Hypothalamus (tissue), 51 donors: ENCODE data around the gene SUGT1.
"Not testable (repeated sequence)": the region's sequence is repeated elsewhere in the genome, so short reads cannot be mapped to it uniquely, and the experiment has no call there.

Source experiments
- DNase-seq, 51 donors: peaks; one replicate each; lab custom pipeline; 2025; lab: John Stamatoyannopoulos, UW

The SUGT1 gene

DNA sequence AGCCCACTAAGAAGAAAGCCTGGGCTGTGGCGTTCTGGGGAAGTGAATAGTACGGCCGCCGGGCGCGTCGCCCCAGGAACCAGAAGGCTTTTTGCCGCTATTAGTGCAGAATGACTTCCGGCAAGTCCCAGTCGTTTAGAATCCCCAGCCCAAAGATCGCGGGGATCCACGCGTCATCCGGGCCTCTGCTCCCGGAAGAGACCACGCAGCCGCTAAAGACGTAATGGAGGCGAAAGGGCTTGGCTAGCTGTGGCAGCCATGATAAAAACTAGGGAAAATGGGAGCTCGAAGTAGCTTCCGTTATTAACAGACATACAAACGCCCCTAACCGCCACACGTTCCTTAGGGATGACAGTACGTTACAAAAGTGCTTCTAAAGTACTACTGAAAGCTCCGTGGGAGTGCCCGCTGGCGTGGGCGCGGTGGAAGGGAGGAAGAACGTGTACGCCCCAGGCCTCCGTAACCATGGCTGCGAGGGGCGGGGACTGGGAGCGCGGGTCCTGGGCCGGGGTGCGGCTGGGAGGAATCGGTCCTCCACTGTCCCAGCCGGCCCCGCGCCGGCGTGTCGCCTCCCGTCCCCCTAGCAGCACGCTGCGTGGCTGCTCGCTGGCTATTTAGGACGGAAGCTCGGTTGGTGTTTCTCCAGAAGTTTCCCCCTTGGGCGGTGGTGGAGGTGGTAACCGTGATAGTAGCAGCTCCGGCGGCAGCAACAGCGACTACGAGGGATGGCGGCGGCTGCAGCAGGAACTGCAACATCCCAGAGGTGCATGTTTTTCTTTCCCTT lies at the start of gene SUGT1:
SUGT1 (plus strand) TSS at position 641 of the 784 bp plus-strand sequence; CDS start at position 726, 85 bp downstream.
- peak; percentile 88 to 100 (median 97) for DNase-seq

DNA sequence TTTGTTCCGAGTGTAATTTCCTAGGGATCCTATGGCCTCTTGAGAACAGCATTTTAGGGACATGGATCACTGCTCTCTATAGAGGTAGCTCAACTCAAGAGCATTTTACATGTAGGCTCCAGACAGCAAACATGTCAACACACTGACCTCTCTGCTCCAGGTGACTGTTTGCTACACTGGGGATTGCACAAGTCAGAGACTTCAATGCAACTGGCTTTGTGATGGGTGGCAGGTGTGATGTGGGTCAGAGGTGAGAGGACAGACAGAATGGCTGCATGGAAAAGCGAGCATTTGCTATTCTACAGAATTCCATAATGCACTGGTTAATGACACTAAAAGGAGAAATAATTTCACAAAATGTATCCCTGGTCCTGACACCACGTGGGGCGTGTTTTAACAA lies 49.3 kb upstream of the SUGT1 start:
- not testable (repeated sequence) for DNase-seq

GRCh38 chr13:52606126-52606525 lies 46.5 kb upstream of the SUGT1 start:
- DNase-seq: not testable (repeated sequence)

- DNase-seq: not testable (repeated sequence)
Observed at GRCh38 chr13:52606795-52607194, 45.8 kb upstream of the SUGT1 start.

DNA sequence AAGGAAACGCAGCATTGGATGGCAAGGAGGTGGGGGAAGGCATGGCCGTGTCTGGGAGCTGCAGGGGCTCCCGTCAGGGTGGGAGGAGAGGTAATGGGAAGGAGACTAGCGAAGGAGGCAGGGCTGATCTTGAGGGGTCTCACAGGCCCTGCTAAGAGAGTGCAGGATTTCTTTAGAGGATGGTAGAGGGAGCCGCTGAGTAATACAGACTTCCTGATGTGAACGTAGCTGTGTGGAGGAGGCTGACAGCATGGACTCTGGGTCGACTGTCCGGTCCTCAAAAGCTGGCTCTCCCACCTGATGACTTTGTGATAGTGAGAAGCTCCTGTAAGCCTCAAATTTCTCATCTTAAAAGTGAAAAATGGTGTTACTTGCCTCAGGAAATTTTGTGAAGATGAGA lies 44.5 kb upstream of the SUGT1 start:
- not testable (repeated sequence) for DNase-seq

DNA sequence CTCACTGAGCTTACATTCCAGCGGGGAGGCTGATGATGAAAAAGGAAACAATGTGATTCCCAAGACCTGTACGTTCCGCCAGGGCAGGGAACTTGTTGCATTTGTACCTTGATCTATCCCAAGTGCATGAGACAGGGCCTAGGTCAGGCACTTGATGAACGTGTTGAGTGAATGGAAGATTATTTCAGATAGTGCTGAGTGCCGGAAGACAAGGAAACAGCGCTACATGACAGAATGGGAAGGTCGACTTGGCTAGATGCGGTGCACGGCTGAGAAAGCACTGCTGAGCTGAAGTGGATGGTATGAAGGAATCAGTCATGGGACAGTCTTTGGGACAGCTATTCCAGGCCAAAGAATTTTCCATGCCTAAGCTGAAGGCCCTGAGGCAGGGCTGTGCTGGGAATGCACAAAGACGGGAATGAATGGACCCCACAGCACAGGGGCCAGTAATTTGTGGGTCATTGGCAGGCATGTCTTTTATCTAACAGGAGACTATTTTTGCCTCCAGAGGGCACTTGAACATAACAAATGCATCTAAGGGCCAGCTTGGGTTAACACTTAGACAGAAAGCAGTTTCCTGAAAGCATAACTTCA lies 43.5 kb upstream of the SUGT1 start:
- peak in 16 of 51 donors; percentile 6 to 57 (median 26) for DNase-seq

GRCh38 chr13:52610158-52610557 lies 42.5 kb upstream of the SUGT1 start:
- DNase-seq: not testable (repeated sequence)

- no peak for DNase-seq
Observed at GRCh38 chr13:52615134-52615801, 37.4 kb upstream of the SUGT1 start.

- no peak for DNase-seq
Observed at GRCh38 chr13:52615812-52616211, 36.8 kb upstream of the SUGT1 start.

DNA sequence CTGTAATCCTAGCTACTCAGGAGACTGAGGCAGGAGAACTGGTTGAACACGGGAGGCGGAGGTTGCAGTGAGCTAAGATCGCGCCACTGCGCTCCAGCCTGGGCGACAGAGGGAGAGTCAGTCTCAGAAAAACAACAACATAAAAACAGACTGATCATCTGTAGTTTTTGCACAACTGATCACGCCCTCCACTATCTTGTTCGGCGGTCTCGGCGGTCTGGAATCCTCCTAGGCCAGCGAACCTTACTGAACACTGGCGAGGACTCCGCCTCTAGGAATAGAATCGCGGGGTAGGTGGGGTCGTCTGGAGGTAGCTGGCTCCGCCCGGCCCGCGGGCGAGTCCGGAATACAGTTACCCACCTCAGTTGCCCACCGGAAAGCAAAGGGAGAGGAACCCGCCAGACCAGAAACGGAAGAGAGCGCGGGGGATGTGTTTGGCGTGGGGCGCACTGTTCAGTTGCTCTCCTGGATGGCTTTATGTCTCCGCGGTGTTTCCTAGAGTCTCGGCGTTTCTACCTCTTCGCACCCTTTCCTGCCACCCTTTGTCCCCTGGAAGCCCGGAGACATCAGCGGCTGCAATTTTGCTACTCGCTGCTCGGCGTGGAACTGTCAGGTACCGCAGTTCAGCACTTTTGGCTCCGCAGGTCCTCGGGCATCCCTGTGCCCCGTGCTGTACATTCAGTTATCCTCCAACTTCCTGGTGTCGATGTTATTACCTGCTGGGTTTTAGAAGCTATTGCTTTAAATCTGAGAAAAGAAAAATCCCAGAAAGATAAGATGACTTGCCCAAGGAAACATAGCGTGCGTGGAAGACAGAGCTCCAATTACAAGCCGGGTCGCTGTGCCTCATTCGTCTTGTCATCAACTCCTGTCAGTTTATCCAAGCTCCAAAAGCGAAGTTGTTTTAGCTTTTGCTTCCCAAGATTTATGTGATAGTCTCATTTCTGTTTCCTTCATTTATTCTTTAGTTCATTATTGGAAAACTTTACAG lies 35.3 kb upstream of the SUGT1 start:
- peak in 48 of 51 donors; percentile 27 to 91 (median 68) for DNase-seq

- not testable (repeated sequence) for DNase-seq
Observed at GRCh38 chr13:52631083-52631690, 21.4 kb upstream of the SUGT1 start.

GRCh38 chr13:52638666-52639328 lies 13.8 kb upstream of the SUGT1 start:
- no peak for DNase-seq

- no peak for DNase-seq
Observed at GRCh38 chr13:52642131-52642530, 10.5 kb upstream of the SUGT1 start, which contains the start of gene HNRNPA1L2. TSS of gene HNRNPA1L2 (plus strand) at chr13:52642431. CDS start at chr13:52642493, 62 bp downstream.

- DNase-seq: no peak
Observed at GRCh38 chr13:52644108-52644507, 8.5 kb upstream of the SUGT1 start.

DNA sequence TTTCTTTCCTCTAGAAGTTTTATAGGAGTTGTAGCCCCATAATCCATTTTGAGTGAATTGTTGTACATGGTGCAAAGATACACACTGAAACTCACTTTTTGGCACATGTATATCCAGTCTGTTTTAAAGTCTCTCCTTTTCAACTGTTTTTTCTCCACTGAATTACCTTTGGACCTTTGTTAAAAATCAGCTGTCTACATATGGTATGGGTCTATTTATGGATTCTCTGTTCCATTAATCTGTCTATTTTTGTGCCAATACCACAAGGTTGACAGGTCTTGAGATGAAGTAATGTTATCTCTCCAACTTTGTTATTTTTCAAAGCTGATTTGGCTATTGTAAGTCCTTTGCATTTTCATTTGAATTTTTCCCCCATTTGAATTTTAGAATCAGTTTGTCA lies 5.7 kb upstream of the SUGT1 start:
- no peak for DNase-seq

- DNase-seq: no peak
Observed at GRCh38 chr13:52650731-52651130, 1.9 kb upstream of the SUGT1 start.

GRCh38 chr13:52651897-52652195 lies 790 bp upstream of the SUGT1 start:
- peak in 1 of 51 donors; percentile 33 for DNase-seq

DNA sequence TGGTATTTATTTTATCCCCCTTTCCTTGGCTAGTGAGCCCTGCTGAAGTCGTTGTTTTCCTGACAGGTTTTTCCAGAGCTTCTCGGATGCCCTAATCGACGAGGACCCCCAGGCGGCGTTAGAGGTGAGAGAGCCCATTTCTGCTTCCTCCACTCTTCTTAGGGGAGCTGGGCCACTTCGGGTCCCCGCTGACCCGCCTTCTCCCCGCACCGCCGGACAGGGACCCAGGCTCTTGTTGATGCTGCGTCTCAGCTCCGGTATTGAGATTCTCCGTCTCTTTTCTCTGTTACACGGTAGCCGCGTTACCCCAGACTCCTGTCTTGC lies 306 bp downstream of the SUGT1 start:
- DNase-seq: peak in 6 of 51 donors; percentile 36 to 64 (median 50)

- DNase-seq: no peak
Observed at GRCh38 chr13:52659340-52659739, 6.7 kb downstream of the SUGT1 start.

GRCh38 chr13:52664272-52664671 lies 11.6 kb downstream of the SUGT1 start:
- no peak for DNase-seq
